Prostate gland (tissue), 2 donors: ENCODE data around the gene SUSD3. TPM values are rescaled to one million over a fixed set of nuclear protein-coding genes. Genes with fewer than 3 reads are reported as not detected.

ENCODE experiments used
- DNase-seq: peaks from one replicate; pipeline ENCODE4 v3.0.0-alpha.2; 2019; ENCODE audit warnings: low spot score
- H3K27ac ChIP-seq, 2 donors: fragments of 200-600 bp; sonication (generic); 2 replicates each; pipeline ENCODE4 v1.5.1; 2017 to 2019
- H3K27me3 ChIP-seq: fragments of 200-600 bp; sonication (generic); replicated peaks from 2 replicates; pipeline ENCODE4 v1.5.1; 2019; ENCODE audit not compliant: insufficient read depth
- H3K36me3 ChIP-seq, 2 donors: fragments of 200-600 bp; sonication (generic); 1 replicate in 1 of 2; 2 replicates in 1 of 2; pipeline versions ENCODE4 v1.5.1 to v1.8.1; 2017 to 2019
- H3K4me1 ChIP-seq: fragments of 200-600 bp; sonication (generic); replicated peaks from 2 replicates; pipeline ENCODE4 v1.5.1; 2019
- H3K4me3 ChIP-seq, 2 donors: fragments of 200-600 bp; sonication (generic); 2 replicates each; pipeline ENCODE4 v1.5.1; 2017 to 2019
- H3K9me3 ChIP-seq: fragments of 200-600 bp; sonication (generic); 2 replicates; pipeline ENCODE4 v1.5.1; 2017
- CTCF ChIP-seq, 4 experiments: fragments of 200-600 bp in 2 of 4; fragments of 450-650 bp in 2 of 4; sonication (generic) in 2 of 4; IDR thresholded peaks; 1 replicate in 3 of 4; 2 replicates in 1 of 4; pipeline ENCODE4 v1.5.1; 2016 to 2019; ENCODE audit warnings: antibody characterized with exemption in 4 of 4, mild to moderate bottlenecking in 2 of 4, moderate library complexity in 2 of 4
- POLR2A ChIP-seq: fragments of 450-650 bp; IDR thresholded peaks from one replicate; pipeline ENCODE4 v1.6.1; 2016; ENCODE audit warnings: antibody characterized with exemption, mild to moderate bottlenecking
- POLR2AphosphoS5 ChIP-seq: sonication (generic); formaldehyde crosslinking; IDR thresholded peaks from one replicate; pipeline ENCODE4 v1.6.1; 2017; ENCODE audit warnings: antibody characterized with exemption
- WGBS: methylation state at CpG from one replicate; pipeline ENCODE4 v1.1.5; 2018; 5-methylcytosine and 5-hydroxymethylcytosine counted together
- intact Hi-C: fragments of 100-400 bp; cut with DNase I; formaldehyde crosslinking; loops from one replicate; pipeline ENCODE4 v1.14.2; 2022
- total RNA-seq, 2 donors: library from RNA; depleted of rRNA; stranded (reverse); fragments of >200 nt; gene quantifications; one replicate each; pipeline ENCODE4 v1.1.0, GENCODE V29; 2016

SUSD3 gene
- total RNA-seq, 2 donors from 2014 or later: 2.2 to 471 TPM

- DNase-seq: no peak
- 84% methylated on average over 9 of the region's 9 CpGs for WGBS
- Histone ChIP-seq H3K27me3 (no peaks in the 10 kb centered on the region), H3K36me3 (no peaks in the 10 kb centered on the region), H3K27ac (no peak overlapping the region), H3K4me1 (no peaks in the 10 kb centered on the region), H3K9me3 (no peaks in the 10 kb centered on the region), H3K4me3 (no peak overlapping the region)
- intact Hi-C loops: no loop called here
- TF ChIP-seq POLR2AphosphoS5 (no peak), CTCF (IDR thresholded peaks at IDR 0.05) (no peak), POLR2A (no peak)
Observed at GRCh38 chr9:93030642-93031628, 27.6 kb upstream of the SUSD3 start.

DNA sequence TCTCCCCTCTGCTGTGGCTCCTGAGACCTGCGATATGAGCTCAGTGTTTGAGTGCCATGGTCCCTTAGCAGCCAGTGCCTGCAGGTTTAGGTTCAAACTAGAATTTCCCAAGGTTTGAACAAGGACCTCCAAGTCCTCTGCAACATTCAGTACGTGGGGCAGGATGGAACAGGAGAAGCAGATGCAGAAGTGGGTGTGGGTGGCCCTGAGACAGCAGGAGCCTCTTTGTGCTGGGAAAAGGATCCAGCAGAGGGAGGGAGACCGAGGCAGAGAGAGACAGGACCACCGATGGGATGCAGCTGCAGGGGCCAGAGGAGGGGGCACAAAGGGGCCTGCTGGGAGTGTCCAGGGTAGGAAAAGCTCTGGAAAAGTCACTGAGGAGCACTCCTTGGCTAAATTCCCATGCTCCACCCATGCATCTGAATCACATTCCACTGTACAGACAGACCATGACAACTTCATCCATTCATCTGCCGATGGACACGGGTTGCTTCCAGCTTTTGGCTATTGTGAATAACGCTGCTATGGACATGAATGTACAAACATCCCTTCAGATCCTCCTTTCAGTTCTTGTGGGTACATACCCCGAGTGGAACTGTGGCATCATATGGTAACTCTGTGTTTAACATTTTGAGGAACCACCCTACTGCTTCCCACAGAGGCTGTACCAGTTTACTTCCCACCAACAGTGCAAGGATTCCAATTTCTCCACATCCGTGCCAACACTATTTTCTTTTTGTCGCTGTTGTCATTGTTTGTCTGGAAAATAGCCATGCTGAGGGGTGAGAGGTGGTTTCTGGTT lies 26.7 kb upstream of the SUSD3 start:
- no peak overlapping the region for H3K4me3 ChIP-seq
- no peak for DNase-seq
- H3K27ac ChIP-seq: no peak overlapping the region
- intact Hi-C loops: no loop called here
- WGBS: 62% methylated on average over 10 of the region's 10 CpGs
- H3K27me3 ChIP-seq: no peaks in the 10 kb centered on the region
- H3K4me1 ChIP-seq: no peaks in the 10 kb centered on the region
- no peaks in the 10 kb centered on the region for H3K9me3 ChIP-seq
- TF ChIP-seq POLR2AphosphoS5 (no peak), CTCF (IDR thresholded peaks at IDR 0.05) (no peak), POLR2A (no peak)
- no peaks in the 10 kb centered on the region for H3K36me3 ChIP-seq

DNA sequence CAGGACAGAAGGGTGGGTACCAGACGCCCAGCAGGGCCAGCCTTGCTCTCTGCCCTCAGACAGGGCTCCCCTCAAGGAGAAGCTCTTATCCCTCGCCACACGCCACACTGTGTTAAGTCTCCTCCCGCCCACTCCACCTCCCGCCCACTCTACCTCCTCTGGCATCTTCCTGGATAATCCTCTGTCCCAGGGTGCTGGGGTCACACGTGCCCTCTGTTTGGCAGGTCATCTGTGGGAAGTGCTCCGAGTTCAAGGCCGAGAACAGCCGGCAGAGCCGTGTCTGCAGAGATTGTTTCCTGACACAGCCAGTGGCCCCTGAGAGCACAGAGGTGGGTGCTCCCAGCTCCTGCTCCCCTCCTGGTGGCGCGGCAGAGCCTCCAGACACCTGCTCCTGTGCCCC lies 26.0 kb upstream of the SUSD3 start:
- intact Hi-C loops: no loop called here
- H3K27ac ChIP-seq: no peak overlapping the region
- no peaks in the 10 kb centered on the region for H3K4me1 ChIP-seq
- 91% methylated on average over 12 of the region's 12 CpGs for WGBS
- H3K36me3 ChIP-seq: no peaks in the 10 kb centered on the region
- no peak overlapping the region for H3K4me3 ChIP-seq
- H3K9me3 ChIP-seq: no peaks in the 10 kb centered on the region
- no peak for DNase-seq
- H3K27me3 ChIP-seq: no peaks in the 10 kb centered on the region
- TF ChIP-seq CTCF (IDR thresholded peaks at IDR 0.05): no peak
- TF ChIP-seq POLR2A: no peak
- TF ChIP-seq POLR2AphosphoS5: no peak

DNA sequence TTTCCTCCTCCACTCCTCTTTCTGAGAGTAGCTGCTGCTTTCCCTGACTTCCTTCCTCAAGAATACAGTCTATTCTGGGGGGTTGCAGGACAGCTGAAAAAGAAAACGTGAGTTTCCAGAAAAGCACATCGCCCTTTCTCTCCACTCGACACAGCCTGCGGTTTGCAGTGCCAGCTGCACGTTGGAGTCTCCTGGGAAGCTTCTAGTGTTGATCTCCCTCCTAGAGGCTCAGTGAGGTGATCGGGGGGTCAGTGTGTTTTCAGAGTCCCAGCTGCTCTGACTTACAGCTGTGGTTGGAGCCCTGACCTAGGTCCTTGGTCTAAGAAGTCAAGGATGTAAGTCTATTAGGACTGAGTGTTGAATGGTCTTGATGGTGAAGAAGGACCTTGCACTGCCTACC lies 25.0 kb upstream of the SUSD3 start:
- Histone ChIP-seq H3K36me3 (no peaks in the 10 kb centered on the region), H3K27me3 (no peaks in the 10 kb centered on the region), H3K27ac (no peak overlapping the region), H3K9me3 (no peaks in the 10 kb centered on the region), H3K4me3 (no peak overlapping the region), H3K4me1 (no peaks in the 10 kb centered on the region)
- DNase-seq: no peak
- TF ChIP-seq CTCF (IDR thresholded peaks at IDR 0.05) (no peak), POLR2AphosphoS5 (no peak), POLR2A (no peak)
- intact Hi-C loops: no loop called here
- 62% methylated on average over 6 of the region's 6 CpGs for WGBS
